Astrocyte (in vitro differentiated cells and primary cell): Measurements from ENCODE around the gene CUEDC2. TPM values are rescaled to one million over a fixed set of nuclear protein-coding genes. Genes with fewer than 3 reads are reported as not detected.

Experiments
- DNase-seq: peaks from one replicate; pipeline ENCODE4 v3.0.0-alpha.2; 2010; ENCODE audit warnings: low read depth
- FAIRE-seq: peaks from 2 replicates; lab custom pipeline; 2011; peaks lifted over from hg19 to GRCh38; lab: Jason Lieb, UNC
- H2AFZ ChIP-seq: 2 replicates; pipeline ENCODE4 v1.6.0; 2012; ENCODE audit warnings: low read depth, low read length, inconsistent platforms
- H3K27ac ChIP-seq: 2 replicates; pipeline ENCODE4 v1.5.1; 2011; ENCODE audit warnings: low read depth, low read length, inconsistent platforms
- H3K27me3 ChIP-seq: 2 replicates; pipeline ENCODE4 v1.6.0; 2011; ENCODE audit warnings: low read length, inconsistent platforms; ENCODE audit not compliant: insufficient read depth
- H3K36me3 ChIP-seq: 2 replicates; pipeline ENCODE4 v1.5.1; 2011; ENCODE audit warnings: low read length, inconsistent platforms; ENCODE audit not compliant: insufficient read depth
- H3K4me1 ChIP-seq: 2 replicates; pipeline ENCODE4 v1.5.1; 2011; ENCODE audit warnings: low read length, inconsistent platforms; ENCODE audit not compliant: insufficient read depth
- H3K4me2 ChIP-seq: 2 replicates; pipeline ENCODE4 v1.6.0; 2012; ENCODE audit warnings: low read length, inconsistent platforms
- H3K4me3 ChIP-seq: 2 replicates; pipeline ENCODE4 v1.5.1; 2011; ENCODE audit warnings: low read depth, mild to moderate bottlenecking, low read length, inconsistent platforms; ENCODE audit not compliant: insufficient read depth
- H3K79me2 ChIP-seq: 2 replicates; pipeline ENCODE4 v1.6.0; 2012; ENCODE audit warnings: mild to moderate bottlenecking, low read length, inconsistent platforms; ENCODE audit not compliant: insufficient read depth
- H3K9ac ChIP-seq: 2 replicates; pipeline ENCODE4 v1.6.0; 2012; ENCODE audit warnings: mild to moderate bottlenecking, low read length, inconsistent platforms
- H3K9me3 ChIP-seq: 2 replicates; pipeline ENCODE4 v1.5.1; 2012; ENCODE audit warnings: low read depth, mild to moderate bottlenecking, low read length, inconsistent platforms; ENCODE audit not compliant: insufficient read depth
- H4K20me1 ChIP-seq: 2 replicates; pipeline ENCODE4 v1.6.0; 2012; ENCODE audit warnings: low read length, inconsistent platforms; ENCODE audit not compliant: insufficient read depth
- H3K27ac Mint-ChIP-seq: one replicate; pipeline ENCODE4 v1.8.0; 2021; ENCODE audit warnings: mild to moderate bottlenecking, mixed read lengths; ENCODE audit not compliant: unreplicated experiment
- H3K27me3 Mint-ChIP-seq: one replicate; pipeline ENCODE4 v1.8.0; 2021; ENCODE audit warnings: low read depth, mixed read lengths; ENCODE audit not compliant: unreplicated experiment
- H3K36me3 Mint-ChIP-seq: one replicate; pipeline ENCODE4 v1.8.0; 2021; ENCODE audit warnings: low read depth, mixed read lengths; ENCODE audit not compliant: unreplicated experiment
- H3K4me1 Mint-ChIP-seq: one replicate; pipeline ENCODE4 v1.8.0; 2021; ENCODE audit warnings: low read depth, mixed read lengths; ENCODE audit not compliant: unreplicated experiment
- H3K4me3 Mint-ChIP-seq: one replicate; pipeline ENCODE4 v1.8.0; 2021; ENCODE audit warnings: mild to moderate bottlenecking, moderate library complexity, mixed read lengths; ENCODE audit not compliant: unreplicated experiment
- H3K9me3 Mint-ChIP-seq: one replicate; pipeline ENCODE4 v1.8.0; 2021; ENCODE audit warnings: mild to moderate bottlenecking, mixed read lengths; ENCODE audit not compliant: unreplicated experiment
- CTCF ChIP-seq: IDR thresholded peaks from 2 replicates; pipeline ENCODE4 v1.5.1; 2011; ENCODE audit warnings: low read depth, mild to moderate bottlenecking, inconsistent platforms, low read length, moderate library complexity; ENCODE audit not compliant: insufficient read depth
- EZH2 ChIP-seq: IDR thresholded peaks from 2 replicates; pipeline ENCODE4 v1.6.1; 2012; ENCODE audit warnings: mild to moderate bottlenecking, low read length, inconsistent platforms; ENCODE audit not compliant: insufficient read depth
- total RNA-seq: library from RNA; stranded (reverse); gene quantifications from 2 replicates; pipeline ENCODE4 v1.2.1, GENCODE V29; 2021

CUEDC2 gene
- total RNA-seq, 1 donor from 2014 or later, result 49.1 TPM

- Histone ChIP-seq H3K4me2 (no peak overlapping the region), H3K27me3 (peaks cover 7% of the 10 kb centered on the region), H3K9me3 (no peaks in the 10 kb centered on the region), H3K36me3 (no peaks in the 10 kb centered on the region), H2AFZ (no peak overlapping the region), H3K27ac (no peak overlapping the region), H3K9ac (no peak overlapping the region), H3K4me1 (peaks cover 8% of the 10 kb centered on the region), H3K79me2 (no peaks in the 10 kb centered on the region), H4K20me1 (no peaks in the 10 kb centered on the region), H3K4me3 (no peak overlapping the region)
- H3K4me3 Mint-ChIP-seq, result no peak overlapping the region
- H3K36me3 Mint-ChIP-seq, result no peaks in the 10 kb centered on the region
- H3K9me3 Mint-ChIP-seq, result no peaks in the 10 kb centered on the region
- FAIRE-seq, result no peak
- no peak for DNase-seq
- H3K4me1 Mint-ChIP-seq, result no peaks in the 10 kb centered on the region
- peaks cover 14% of the 10 kb centered on the region for H3K27me3 Mint-ChIP-seq
- no peak overlapping the region for H3K27ac Mint-ChIP-seq
- TF ChIP-seq CTCF (no peak), EZH2 (no peak)
These were observed 33.1 kb upstream of the CUEDC2 start for GRCh38 chr10:102465466-102465865.

GRCh38 chr10:102463983-102464382 is 31.6 kb upstream of the CUEDC2 start:
- H3K4me1 ChIP-seq, result peaks cover 8% of the 10 kb centered on the region
- H4K20me1 ChIP-seq, result no peaks in the 10 kb centered on the region
- Mint-ChIP-seq H3K27ac (no peak overlapping the region), H3K9me3 (no peaks in the 10 kb centered on the region), H3K36me3 (no peaks in the 10 kb centered on the region), H3K27me3 (peaks cover 14% of the 10 kb centered on the region), H3K4me3 (no peak overlapping the region), H3K4me1 (no peaks in the 10 kb centered on the region)
- H3K27me3 ChIP-seq, result peaks cover 7% of the 10 kb centered on the region
- H3K4me3 ChIP-seq, result no peak overlapping the region
- no peaks in the 10 kb centered on the region for H3K79me2 ChIP-seq
- no peak for DNase-seq
- no peak for TF ChIP-seq CTCF
- no peak for TF ChIP-seq EZH2
- H3K9me3 ChIP-seq, result no peaks in the 10 kb centered on the region
- no peaks in the 10 kb centered on the region for H3K36me3 ChIP-seq
- FAIRE-seq, result no peak
- H3K27ac ChIP-seq, result no peak overlapping the region
- no peak overlapping the region for H3K9ac ChIP-seq
- no peak overlapping the region for H3K4me2 ChIP-seq
- H2AFZ ChIP-seq, result no peak overlapping the region

GRCh38 chr10:102462512-102463054 is 30.2 kb upstream of the CUEDC2 start:
- H3K4me1 ChIP-seq, result peaks cover 8% of the 10 kb centered on the region
- H3K27me3 ChIP-seq, result peaks cover 7% of the 10 kb centered on the region
- no peak overlapping the region for H3K9ac ChIP-seq
- H3K4me3 Mint-ChIP-seq, result peak overlapping the region; percentile 56
- H3K9me3 ChIP-seq, result no peaks in the 10 kb centered on the region
- DNase-seq, result no peak
- H3K79me2 ChIP-seq, result no peaks in the 10 kb centered on the region
- no peak overlapping the region for H3K27ac ChIP-seq
- H3K36me3 ChIP-seq, result no peaks in the 10 kb centered on the region
- FAIRE-seq, result no peak
- H3K4me1 Mint-ChIP-seq, result no peaks in the 10 kb centered on the region
- TF ChIP-seq CTCF (no peak), EZH2 (no peak)
- H3K4me3 ChIP-seq, result no peak overlapping the region
- no peaks in the 10 kb centered on the region for H4K20me1 ChIP-seq
- no peaks in the 10 kb centered on the region for H3K36me3 Mint-ChIP-seq
- no peak overlapping the region for H3K27ac Mint-ChIP-seq
- H3K27me3 Mint-ChIP-seq, result peaks cover 14% of the 10 kb centered on the region
- H3K4me2 ChIP-seq, result no peak overlapping the region
- H2AFZ ChIP-seq, result no peak overlapping the region
- no peaks in the 10 kb centered on the region for H3K9me3 Mint-ChIP-seq
